ENCODE data around the gene ARID2.

GRCh38 chr12:45886685-45887084, 157.2 kb downstream of the ARID2 start:
- TF ChIP-seq CTCF (IDR thresholded peaks at IDR 0.05) (no peak), ZFX (IDR thresholded peaks at IDR 0.05; ENCODE audit: borderline replicate concordance) (no peak)

All from 22Rv1 (cell line).